Epidermal melanocyte (primary cell): ENCODE measurements around the gene ARHGEF7.

Experiments used
- DNase-seq: peaks from one replicate; pipeline ENCODE4 v3.0.0; 2011; ENCODE audit warnings: low spot score; ENCODE audit not compliant: insufficient read length

The ARHGEF7 gene

DNA sequence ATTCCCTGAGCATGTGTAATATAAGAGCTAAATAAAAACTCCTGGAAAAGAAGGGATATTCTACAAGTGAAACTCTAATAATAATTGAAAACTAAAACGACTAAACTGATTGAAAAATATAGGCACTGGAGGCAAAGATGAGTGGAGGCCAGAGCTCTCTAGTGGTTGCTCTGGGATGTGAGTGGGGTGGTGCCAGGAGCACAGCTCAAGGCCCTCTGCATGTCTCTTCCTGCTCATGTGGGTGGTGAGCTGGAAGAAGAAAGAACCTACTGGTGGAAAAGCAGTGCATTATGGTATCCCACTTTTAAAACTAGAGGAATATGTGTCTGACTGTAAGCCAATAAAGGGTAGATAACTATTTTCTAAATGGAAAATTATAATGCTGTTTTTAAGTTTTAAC, 15.8 kb upstream of the ARHGEF7 start:
- no peak for DNase-seq

DNA sequence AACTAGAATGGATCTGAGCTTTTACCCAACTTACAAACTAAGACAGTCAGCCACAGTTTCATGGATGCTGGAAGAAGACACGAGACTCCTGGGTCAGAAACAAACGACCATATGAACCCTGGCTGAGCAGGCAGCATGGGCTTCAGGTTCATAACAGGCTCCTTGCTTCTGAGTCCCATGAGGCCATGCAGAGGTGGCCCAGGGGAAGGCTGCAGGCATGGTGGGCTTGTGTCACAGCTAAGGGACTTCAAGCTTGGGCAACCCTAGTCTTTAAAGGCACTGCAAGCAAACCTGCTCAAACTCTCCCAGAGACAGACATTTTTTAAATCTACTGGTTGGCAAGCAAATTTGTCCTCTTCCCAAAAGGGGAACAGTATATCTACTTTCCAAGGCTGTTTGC, 5.1 kb upstream of the ARHGEF7 start:
- DNase-seq: no peak

DNA sequence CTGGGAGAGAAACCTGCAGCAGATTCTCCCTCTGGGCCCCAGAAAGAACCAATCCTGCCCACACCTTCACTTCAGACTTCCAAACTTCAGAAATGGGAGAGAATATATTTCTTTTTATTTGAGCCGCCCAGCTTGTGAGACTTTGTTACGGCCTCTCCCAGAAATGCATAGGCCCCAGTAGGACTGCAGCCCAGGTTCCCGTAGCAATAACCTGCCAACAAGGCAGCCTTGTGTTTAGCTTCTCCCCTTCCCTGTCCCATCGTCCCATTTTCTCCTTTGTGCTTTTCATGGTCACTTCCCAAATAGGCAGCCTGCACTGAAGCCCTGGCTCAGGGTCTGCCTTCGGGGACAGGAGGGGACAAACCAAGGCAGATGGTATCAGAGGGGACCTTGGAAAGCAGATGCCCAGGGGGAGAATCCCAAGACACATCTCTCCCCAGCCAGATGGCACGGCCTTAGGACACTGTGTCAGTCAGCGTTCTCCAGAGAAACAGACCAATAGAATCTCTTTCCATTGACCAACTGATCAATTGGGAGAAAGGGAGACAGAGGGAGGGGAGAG, 3.7 kb upstream of the ARHGEF7 start:
- DNase-seq: no peak

DNA sequence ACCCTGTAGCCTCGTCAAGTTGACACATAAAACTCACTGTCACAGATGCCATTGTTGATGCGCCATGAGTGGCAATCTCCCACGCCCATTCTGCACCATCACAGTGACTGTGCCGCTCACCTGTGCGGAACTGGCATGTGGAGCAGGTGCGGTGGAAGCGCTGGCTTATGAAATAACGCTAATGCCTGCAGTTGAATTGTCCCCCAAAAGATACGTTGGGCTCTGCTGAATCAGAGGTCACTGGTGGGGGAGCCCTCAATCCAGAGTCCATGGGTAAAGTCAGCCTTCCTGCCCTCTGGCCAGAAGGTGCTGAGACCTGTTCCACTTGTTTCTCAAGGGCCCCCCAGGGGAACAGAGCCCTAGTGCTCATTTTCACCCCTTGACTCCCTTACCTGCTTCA, 2.9 kb upstream of the ARHGEF7 start:
- no peak for DNase-seq

DNA sequence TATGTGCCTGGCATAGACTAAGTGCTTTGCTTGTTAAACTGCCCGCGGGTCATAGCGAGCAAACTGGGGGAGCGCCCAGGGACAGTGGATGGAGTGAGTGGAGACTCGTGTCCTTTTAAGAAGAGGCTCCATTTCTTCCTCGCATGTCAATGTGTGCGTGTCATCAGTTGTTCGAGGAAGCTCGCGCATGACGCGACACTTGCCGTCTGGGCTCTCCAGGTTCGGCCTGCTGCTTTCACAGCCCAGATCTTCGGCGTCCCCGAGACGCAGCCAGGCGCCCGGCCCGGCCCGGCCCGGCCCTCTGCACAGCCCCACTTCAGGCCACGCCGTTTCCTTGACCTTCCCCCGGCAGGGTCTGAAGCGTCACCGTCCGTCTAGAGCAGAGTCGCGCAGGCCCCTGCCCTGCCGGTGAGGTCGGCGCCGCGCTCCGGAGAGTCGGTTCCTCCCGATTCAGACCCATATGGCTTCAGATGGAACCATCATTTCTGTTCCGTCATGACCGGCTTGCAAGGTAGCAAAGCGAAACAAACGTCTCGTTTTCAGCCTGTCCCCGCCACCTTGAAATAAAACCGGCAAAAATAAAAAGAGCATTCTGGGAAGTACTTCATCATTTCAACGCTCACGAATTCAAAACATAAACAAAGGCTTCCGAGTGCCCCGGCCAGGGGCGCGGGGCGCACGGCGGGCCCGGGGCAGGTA, 599 bp upstream of the ARHGEF7 start:
- no peak for DNase-seq

DNA sequence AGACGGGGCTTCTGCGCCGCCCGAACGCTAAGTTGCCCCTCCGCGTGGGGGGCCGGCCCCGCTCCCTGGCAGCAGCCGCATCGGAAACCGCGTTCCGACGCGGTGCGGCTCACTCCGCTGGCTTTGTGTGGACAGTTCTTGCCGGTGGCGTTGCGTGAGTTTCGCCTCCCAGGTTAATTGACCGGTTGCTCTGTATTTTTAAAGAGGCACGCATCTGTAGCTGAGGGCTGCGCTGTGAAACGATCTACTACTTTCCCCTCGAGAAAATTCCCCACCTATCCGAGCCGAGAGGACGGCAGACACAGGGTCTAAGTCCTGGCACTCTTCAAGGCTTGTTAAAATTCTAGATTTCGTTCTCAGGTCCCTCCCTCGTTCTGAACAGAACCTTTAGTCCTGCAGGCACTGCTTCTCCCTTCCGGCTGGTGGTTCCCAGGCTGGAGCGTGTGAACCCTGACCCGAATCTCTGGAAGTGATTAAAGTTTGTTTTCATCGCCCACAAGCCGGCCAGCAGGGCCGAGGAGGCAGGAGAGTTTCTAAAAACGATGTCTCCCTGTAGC, 933 bp downstream of the ARHGEF7 start:
- DNase-seq: no peak

DNA sequence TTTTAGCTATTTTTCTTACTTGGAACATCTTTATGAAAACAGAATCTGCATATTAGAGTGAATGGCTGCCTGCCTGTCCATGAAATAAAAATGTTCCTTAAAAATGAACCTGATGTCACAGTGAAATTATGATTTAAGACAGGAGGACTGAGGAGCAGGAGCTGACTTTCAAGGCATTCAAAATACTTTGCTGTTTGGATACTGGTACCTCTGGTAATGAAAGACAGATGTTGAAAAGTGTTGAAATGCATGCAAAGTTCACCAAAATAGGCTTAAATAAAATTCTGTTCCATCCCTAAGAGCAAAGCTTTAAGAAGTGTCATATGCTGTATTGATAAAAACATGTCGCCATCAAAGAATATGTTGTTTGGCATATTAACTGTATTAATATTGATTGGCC, 1.7 kb downstream of the ARHGEF7 start:
- no peak for DNase-seq

DNA sequence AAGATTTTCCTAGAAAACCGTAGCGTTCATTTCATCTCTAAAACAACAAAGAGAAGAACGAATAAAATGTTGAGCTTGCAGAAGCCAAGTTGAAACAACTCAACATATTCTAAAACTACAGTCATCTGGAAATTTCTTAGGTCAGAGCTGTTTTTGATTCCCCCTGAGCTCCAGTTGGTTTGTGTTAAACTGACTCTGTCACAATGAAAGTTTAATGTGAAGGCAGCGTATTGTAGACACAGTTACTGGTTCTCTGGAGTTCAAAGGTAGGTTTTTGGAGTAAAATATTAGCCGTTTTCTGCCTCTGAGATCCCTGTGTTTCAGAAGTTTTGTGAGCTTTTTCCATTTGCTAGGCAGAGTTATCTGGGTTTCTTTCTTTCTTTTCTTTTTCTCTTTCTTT, 2.2 kb downstream of the ARHGEF7 start:
- no peak for DNase-seq

DNA sequence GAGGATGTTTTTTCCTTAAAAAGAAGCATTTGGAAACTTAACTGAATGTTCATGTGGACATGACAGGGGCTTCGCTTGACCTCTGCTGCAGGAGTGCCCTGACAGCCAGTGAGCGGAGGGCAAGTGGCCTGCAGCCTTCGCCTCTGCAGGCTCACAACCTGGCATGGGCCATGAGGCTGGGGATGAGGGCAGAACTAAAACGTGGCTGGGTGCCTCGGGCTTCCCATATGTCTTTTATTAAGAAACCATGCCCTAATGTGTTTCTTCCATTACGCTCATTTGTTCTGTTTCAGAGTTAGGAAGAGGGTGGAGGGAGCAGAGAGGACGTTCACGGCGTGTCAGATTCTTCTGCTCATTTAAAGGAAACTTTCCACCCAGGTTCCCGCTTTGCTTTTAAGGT, 2.9 kb downstream of the ARHGEF7 start:
- no peak for DNase-seq

DNA sequence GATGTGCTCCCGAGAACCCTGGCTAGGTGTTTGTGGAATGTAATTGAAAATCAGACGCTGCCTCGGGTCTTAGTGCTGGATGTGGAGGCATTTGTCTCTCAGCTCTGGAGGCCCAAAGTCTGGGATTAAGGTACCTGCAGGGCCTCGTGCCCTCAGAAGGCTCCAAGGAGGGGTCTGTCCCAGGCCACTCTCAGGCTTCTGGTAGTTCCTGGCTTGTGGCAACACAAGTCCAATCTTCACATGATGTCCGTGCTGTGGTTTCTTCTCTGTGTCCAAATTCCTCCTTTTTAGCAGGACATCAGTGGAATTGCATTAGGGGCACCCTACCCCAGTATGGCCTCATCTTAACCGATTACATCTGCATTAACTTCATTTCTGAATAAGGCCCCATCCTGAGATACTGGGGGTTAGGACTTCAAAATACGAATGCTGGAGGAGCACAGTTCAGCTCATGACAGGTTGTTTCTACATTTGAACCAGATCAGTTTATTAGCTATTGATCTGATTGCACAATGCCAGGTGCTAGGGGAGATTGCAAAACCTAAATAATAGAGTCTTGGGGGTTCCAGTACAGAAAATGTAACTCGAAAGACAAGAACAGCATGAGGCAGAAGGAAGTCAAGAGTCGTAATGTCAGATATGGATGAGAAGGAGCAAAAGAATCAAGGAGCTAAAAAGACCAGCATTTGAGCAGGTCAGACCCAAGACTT, 3.9 kb downstream of the ARHGEF7 start:
- DNase-seq: no peak

DNA sequence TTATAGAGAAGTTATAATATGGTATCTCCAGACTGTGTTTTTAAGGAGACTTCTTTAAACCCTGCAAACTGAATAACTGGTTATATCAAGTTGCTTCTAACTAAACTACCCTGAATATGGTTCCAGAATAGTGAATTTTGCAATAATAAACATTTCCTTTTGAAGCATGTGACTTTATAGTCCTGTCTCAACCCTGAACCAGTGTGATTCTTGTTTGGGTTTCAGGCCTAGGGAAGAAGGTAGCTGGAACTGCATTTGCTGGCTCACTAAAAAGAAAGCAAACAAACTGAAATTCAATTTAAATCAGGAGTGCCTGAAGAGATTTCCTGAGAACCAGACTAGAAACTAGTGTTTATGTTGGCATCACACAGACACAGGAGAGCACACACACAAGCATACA, 4.9 kb downstream of the ARHGEF7 start:
- DNase-seq: no peak

DNA sequence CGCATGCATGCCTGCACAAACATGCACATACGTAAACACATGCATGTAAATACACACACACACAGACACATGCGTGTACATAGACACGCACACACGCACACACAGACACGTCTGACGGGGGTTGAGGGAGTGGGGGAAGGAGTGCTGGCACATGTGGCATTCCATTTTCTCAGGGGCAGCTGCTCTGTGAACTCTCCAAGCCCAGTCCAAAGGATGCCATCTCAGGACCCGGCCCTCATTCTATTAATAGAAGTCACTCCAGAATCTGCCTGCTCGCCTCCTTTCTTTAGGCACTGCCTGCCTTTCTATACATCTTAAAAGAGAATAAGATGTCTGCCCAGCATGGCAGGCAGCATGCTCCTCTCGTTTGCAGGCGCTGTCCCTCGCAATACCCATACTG, 5.3 kb downstream of the ARHGEF7 start:
- DNase-seq: no peak

DNA sequence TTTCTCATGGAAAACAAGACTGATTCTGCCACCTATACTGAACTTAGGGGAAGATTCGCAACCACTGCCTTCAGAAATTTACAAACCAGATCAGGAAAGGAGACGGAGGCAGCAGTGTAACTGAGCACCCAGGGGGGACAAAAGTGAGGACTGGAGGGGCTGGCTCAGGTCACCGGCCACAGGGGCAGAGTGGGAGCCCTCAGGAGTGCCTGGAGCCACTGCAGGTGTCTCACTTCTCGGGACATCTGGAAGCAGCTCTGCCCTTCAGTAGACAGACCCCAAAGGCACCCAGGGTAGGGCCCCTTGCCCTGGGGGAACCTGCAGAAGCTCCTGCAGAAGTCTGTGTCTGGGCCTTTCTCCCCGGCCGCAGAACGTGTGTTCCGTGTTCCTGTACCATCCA, 5.8 kb downstream of the ARHGEF7 start:
- DNase-seq: no peak

DNA sequence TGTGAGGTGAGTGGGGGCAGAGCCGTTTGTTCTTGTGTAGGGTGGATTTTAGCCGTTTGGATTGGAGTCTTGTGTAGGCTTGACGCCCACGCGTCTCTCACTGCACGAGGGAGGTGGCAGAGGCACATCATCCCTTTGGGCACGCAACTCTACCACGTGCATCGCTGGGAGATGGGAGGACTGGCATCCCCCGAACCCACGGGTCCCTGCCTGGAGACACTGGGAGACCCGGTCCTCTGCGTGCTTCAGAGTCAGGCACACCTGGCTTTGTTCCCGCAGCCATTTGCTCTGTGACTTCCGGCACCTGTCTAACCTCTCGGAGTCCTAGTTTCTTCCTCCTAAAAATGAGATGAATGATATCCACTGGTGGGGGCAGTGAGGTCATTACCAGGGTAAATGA, 6.4 kb downstream of the ARHGEF7 start:
- no peak for DNase-seq

DNA sequence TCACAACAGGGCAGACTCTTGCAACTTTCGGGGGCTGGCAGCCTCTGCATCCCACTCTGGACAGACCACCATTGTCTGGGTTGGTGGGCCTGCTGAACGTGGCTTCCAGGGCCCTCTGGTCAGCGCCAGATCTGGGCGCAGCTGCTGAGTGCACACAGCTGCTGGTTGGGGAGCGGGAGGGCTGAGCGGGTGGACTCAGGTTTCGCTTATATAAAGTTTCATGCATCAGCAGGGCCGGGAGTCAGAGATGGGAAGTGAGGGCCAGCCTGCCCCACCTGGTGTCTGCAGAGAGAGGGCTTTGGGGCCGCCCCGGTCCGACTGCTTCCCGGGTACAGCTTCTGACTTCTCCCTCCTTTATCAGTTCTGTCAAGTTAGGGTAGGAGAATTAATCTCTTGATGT, 6.9 kb downstream of the ARHGEF7 start:
- no peak for DNase-seq

DNA sequence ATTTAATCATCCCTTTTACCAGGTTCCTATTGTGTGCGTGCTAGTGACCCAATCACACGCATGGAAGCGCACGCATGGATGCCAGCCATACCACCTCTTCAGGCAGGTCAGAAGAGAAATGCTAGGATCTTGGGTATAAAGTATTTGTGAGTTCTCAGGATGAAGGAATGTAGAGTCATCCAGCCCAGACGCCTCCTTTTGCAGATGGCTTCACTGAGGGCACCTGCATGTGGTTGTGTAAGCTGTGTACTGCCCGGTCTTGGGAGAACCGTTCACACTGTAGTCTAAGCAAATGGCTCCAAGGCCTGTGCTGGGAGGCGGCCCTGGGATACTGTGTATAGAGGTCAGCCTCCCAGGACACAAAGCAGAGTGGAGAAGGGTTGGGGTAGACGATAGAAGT, 7.5 kb downstream of the ARHGEF7 start:
- no peak for DNase-seq

DNA sequence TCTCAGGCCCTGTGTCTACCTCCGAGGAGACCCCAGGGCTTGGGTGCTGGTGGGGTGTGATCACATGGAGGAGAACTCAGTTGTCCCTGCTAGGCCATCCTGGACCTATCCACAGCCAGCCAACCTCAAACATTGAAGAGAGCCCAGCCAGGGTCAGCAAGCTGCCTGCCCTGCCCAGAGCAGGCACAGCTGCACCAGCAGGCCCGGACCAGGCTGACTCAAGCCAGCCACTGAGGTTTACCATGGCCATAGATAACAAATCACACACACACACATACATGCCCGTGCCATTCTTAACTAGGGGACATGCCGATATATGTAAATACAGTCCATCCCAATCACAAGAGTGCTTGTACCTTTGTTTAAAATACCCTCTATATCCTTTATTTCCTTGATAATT, 8.1 kb downstream of the ARHGEF7 start:
- no peak for DNase-seq

DNA sequence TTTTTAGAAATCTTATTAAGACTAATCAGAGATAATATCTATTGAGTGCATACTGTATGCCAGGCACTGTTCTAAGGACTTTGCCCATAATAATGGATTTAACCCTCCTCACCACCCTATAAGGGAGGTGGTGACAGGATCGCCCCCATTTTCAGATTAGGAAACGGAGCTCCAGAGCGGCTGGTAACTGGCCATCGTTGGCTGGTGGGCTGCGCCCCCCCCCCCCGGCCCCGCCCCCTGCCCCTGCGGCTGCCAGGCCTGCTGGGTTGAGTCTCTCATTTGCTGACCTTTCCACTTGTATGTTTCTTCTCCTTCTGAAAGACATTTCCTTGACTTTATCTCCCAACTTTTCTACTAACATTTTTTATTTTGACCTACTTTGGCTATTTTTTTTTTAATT, 8.5 kb downstream of the ARHGEF7 start:
- no peak for DNase-seq

DNA sequence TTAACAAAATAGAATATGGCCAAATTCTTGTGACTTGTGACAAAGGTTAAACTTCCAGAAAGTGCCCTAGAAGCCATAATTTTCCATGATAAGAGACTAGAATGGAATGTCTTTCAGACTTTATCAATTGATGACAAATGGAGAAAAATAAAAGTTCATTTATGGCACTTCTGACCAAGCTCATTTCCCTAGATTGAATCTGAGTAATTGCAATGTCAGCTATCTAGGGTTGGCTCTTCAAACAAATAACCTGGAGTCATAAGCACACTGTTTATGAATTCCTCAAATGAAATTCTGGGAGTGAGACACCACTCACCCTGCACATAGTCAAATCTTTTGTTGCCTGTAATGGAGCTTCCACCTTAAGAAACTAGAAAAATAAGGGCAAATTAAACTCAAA, 11.4 kb downstream of the ARHGEF7 start:
- no peak for DNase-seq

DNA sequence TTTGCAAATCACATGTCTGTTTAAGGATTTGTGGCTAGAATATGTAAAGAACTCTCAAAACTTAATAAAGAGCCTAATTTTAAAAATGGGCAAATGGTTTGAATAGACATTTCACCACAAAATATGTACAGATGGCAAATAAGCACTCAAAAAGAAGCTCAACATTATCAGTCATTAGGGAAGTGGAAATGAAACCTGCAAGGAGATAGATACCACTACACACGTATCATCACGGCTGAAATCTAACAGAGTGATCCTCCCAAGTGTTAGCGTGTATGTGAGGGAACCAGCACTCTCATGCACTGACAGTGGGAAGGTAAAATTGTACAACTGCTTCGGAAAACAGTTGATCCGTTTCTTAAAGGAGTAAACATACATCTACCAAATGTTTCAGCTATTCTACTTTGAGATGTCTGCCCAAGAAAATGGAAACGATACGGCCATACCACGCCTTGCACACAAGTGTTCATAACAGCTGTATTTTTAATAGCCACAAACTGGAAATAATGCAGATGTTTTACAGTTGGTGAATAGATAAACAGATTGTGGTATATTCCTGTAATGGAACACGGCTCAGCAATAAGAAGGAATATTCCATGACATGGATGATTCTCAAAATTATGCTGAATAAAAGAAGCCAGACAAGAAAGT, 14.5 kb downstream of the ARHGEF7 start:
- DNase-seq: no peak

DNA sequence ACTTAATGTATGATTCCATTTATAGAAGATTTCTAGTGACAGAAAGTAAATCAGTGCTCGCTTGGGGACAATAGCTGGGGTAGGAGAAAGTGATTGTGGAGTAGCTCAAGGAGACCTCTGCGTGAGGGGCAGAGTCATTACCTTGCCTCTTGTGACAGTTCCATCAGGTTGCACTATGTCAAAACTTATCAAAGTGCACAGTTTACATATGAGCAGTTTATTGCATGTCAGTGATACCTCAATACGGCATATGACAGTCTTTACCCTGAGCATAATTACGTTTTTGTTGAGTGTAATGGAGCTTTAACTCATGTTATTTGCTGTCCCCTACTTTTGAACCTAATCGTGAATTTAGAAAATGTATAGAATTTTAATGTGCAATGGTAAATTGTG, 15.0 kb downstream of the ARHGEF7 start:
- no peak for DNase-seq

DNA sequence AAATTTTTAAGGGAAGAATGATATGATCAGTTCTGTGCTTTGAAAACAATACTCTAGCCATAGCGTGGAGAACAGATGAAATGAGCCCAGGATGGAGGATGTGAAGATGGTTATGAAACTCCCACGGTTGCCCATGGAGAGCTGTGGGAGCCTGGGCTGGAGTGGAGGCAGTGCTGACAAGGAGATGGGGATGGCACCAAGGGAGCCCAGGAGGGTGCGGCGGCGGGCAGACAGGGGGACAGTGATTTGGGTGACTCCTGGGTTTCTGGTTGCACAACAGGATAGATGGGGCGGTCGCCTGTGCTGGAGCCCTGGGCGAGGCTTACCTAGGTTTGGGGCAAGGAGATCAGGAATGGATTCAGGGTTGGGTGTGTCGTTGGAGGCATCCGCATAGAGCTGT, 15.9 kb downstream of the ARHGEF7 start:
- no peak for DNase-seq
